ENCODE data around the gene CLIC3.
"Not testable (repeated sequence)": the region's sequence is repeated elsewhere in the genome, so short reads cannot be mapped to it uniquely, and the experiment has no call there.

CLIC3 gene

DNA sequence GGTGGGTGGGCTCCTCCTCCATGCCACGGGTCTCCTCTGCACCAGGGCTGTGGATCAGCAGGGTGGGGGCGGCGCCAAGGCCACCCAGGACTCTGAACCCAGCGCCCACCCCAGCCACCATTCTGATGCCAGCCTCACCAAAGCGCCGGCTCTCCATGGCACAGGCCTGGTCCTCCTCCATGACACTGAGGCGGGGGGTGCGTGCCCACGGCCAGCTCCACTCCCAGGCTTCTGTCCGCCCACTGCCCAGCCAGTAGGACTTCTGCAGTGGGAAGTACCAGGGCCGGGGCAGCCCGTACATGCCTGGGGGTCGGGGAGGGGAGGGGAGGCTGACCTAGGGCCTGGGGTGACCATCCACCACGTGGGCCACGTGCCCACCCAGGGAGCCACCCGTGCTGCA, 20.1 kb upstream of the CLIC3 start:
- DNase-seq: no peak

DNA sequence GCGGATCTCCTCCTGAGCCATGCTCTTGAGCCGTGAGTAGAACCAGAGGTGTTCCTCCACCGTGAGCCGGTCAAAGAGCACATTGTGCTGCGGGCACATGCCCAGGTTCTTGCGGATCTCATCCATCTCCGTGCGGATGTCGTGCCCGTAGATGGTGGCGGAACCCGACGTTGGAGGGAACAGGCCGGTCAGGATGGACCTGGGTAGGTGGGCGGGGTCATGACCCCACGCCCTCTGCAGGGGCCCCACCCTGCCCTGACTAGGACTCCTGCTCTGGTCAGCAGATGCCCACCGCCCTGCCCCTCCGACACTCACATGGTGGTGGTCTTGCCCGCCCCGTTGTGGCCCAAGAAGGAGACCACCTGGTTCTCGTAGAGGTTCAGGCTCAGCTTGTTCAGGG, 19.6 kb upstream of the CLIC3 start:
- no peak for DNase-seq

- no peak for DNase-seq
These were observed 19.2 kb upstream of the CLIC3 start for GRCh38 chr9:137015540-137015930.

GRCh38 chr9:137014776-137015539, 18.6 kb upstream of the CLIC3 start:
- DNase-seq: no peak

DNA sequence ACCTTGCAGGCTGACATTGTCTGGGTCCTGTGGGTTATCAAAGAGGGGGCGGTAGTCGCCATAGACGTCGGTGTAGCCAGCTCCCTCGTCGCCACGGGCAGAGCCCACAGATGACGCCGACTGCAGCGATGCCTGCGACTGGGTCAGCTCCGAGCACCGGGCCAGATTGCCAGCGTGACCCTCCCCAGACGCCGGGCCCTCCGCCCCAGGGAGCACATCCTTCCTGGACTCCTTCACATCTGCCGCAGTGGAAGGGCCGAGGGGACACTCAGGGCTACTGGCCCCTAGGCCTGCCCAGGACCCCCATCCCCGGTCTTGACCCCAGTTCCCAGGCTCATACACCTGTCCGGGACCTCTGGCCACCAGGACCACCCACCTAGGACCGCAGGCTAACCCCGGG, 17.8 kb upstream of the CLIC3 start:
- no peak for DNase-seq

- DNase-seq: no peak
These were observed 17.2 kb upstream of the CLIC3 start for GRCh38 chr9:137013571-137013940.

DNA sequence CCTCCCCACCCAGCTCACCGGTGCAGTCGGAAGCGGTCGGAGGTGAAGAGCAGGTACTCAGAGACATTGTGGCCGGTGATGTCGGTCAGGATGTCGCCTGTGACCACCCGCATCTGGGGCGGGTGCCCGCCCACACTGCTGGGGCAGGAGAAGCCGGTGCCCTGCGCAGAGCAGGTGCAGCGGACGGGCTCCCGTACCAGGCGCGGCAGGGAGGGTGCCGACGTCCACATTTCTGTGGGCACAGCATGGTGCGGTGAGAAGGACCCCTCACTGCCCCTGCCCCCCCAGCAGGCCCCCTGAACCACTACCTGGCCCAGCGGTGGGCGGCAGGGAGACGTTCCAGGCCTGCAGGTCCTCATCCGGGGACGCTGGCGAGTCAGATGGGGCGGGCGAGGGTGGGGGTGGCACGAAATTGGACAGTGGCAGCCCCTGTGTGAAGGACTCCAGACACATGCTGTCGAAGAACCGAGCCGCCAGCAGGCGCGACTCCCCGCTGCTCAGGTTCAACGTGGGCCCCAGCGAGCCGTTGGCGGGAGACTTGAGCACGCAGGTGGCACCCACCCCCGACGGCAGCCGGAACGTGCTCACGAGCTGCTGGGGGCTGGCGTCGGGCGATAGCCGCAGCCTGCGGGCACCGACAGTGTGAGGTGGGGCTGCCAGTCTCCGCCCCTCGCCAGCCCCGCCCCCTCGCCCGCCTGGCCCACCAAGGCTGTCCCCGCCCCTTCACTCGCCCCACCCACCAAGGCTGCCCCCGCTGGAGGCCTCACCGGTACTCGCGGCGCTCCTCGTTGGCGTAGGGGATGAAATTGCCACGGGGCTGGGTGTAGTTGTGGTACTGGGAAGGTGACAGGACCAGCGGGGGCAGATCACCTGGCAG, 16.6 kb upstream of the CLIC3 start:
- no peak for DNase-seq

DNA sequence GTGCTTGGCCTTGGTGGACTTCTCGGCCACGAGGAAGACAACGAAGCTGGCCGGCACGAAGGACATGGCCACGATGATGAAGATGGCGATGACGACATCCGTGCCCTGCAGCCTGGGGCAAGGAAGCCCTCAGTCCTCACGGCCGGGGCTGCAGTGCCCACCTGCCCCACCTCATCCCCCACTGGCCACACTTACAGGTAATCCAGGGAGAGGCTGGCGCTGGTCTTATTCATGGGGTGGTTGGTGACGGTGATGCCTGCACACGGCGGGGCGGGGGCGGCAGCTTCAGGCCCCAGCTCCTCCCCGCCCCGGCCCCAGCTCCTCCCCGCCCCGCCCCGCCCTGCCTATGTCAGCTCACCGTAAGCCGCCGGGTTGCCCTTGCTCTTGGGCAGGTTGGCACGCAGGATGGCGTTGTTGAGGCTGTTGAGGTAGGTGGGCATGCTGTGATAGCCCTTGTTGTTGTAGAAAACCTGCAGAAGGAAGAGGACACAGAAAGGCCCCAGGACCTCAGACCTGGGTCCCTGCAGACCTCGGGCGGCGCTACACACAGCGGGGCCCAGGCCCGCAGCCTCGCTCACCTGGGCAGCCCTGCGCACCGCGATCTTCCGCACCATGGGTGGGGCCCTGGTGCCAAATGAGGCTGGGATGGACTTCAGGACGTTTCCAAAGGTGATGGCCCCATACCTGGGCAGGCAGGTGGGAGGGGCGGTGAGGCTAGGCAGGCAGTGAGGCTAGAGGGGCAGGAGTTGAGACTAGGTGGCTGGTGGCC, 15.7 kb upstream of the CLIC3 start:
- DNase-seq: no peak

DNA sequence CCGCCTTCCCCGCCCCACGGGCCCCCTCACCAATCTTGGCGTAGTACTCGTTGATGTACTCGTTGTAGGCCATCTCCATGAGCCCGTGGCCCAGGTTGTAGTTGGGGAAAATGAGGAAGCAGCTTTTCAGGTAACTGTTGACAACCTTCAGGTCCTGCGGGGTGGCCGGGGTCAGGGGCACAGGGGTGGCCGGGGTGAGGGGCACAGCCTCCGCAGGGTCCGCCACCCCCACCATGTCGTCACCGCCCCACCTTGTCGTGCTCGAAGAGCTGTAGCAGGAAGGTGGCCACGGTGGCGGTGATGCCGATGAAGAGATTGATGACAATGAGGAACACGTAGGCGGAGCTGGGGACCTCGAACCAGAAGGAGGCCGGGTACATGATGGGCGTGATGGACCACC, 14.8 kb upstream of the CLIC3 start:
- DNase-seq: no peak

DNA sequence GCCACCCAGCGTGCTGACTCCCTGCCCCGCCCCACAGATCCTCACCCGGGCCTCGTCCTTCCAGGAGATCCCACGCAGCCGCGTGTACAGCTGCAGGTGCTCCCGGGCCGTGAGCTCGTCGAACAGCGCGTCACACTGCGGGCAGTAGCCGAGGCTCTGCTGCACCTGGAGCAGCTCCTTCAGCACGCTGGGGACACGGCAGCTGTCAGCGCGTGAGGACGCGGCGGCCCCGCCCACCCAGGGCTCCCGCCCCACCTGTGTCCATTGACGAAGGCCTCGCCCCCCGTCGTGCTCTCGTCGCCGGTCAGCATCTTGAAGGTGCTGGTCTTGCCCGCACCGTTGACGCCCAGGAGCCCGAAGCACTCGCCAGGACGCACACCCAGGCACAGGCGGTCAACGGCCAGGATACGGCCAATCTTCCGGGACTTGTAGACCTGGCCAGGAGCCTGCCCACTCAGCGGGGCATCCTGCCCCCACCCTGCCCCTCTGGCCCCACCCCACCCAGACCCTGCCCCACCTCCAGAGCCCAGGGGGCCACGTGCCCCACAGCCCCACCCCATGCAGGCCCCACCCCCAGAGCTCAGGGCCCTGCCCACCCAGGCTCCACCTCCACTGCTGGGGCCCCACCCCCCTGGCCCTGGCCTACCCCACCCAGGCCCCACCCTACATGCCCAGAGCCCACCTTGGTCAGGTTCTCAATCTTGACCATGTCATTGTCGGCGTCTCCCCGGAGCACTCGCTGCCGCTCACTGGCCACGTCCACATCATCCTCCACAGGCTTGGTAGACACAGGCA, 13.8 kb upstream of the CLIC3 start:
- DNase-seq: no peak

DNA sequence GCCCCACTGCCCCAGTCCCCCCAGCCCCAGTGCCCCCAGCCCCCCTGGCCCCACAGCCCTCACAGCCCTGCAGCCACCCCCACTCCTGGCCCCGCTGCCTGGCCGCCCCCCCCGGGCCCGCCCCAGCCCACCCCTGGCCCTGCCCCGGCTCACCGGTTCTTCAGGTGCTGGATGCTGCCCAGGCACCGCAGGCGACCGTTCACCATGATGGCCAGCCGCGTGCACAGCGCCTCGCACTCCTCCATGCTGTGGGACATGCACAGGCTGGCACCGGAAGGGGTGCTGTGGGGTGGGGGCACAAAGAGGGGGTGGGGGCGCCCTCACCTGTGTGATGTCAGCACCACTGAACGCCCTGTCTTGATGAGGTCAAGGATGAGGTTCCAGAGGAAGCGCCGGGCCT, 12.8 kb upstream of the CLIC3 start:
- DNase-seq: no peak

DNA sequence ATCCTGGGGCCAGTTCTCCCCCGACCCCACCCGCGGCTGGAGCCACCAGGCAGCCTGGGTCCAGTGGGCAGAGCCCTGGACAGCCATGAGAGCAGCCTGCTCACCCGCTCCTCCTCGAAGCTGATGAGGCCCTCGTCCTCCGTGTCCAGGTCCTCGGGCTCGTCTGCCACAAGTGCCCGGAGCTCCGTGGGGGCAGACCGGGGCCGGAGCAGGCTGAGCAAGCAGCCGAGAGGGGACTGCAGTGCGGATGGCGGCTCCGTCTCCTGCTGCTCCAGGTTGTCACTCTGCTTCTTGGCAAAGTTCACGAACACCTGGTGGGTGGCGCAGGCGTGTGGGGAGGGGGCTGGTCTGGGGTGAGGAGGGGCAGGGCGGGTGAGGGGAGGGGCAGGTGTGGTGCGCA, 11.9 kb upstream of the CLIC3 start:
- DNase-seq: no peak

- DNase-seq: no peak
These were observed 11.5 kb upstream of the CLIC3 start for GRCh38 chr9:137007816-137008270.

- DNase-seq: no peak
These were observed 10.9 kb upstream of the CLIC3 start for GRCh38 chr9:137007108-137007815.

GRCh38 chr9:137006116-137007003, 10.0 kb upstream of the CLIC3 start:
- no peak for DNase-seq

GRCh38 chr9:137004285-137004684, 7.9 kb upstream of the CLIC3 start:
- not testable (repeated sequence) for DNase-seq

GRCh38 chr9:137002646-137003041, 6.3 kb upstream of the CLIC3 start:
- DNase-seq: no peak

DNA sequence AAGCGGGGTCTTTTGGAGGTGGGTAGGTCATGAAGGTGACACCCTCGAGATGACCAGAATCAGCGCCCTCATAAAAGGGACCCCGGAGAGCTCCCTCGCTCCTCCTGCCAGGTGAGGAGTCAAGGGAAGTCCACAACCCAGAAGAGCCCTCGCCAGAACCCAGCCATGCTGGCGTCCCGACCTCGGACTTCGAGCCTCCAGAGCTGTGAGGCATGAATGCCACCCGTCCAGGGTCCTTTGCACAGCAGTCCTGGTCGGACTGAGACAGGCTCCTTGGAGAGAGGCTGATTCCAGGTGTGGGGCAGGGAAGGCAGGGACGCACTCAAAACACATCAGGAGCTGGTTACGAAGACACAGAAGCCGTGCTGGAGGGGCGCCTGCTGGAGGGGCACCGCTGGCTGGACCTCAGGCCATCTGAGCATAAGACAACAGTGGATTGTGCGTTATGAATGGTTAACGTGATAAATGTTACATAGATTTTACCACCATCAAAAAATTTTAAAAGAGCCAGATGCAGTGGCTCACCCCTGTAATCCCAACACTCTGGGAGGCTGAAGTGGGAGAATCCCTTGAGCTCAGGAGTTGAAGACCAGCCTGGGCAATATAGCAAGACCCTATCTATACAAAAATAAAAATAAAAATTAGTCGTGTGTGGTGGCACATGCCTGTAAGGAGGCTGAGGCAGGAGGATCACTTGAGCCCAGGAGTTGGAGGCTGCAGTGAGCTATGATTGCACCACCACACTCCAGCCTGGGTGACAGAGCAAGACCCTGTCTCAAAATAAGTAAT, 5.7 kb upstream of the CLIC3 start:
- no peak for DNase-seq

GRCh38 chr9:137000177-137000930, 4.0 kb upstream of the CLIC3 start:
- no peak for DNase-seq
